Islet of Langerhans (tissue), 1 donor: ENCODE measurements around the gene KREMEN2.

Experiments used
- FAIRE-seq: peaks from one replicate; lab custom pipeline; 2011; peaks lifted over from hg19 to GRCh38; lab: Jason Lieb, UNC

KREMEN2 gene

GRCh38 chr16:2979669-2980226 is 15.7 kb downstream of the KREMEN2 start:
- FAIRE-seq = no peak

DNA sequence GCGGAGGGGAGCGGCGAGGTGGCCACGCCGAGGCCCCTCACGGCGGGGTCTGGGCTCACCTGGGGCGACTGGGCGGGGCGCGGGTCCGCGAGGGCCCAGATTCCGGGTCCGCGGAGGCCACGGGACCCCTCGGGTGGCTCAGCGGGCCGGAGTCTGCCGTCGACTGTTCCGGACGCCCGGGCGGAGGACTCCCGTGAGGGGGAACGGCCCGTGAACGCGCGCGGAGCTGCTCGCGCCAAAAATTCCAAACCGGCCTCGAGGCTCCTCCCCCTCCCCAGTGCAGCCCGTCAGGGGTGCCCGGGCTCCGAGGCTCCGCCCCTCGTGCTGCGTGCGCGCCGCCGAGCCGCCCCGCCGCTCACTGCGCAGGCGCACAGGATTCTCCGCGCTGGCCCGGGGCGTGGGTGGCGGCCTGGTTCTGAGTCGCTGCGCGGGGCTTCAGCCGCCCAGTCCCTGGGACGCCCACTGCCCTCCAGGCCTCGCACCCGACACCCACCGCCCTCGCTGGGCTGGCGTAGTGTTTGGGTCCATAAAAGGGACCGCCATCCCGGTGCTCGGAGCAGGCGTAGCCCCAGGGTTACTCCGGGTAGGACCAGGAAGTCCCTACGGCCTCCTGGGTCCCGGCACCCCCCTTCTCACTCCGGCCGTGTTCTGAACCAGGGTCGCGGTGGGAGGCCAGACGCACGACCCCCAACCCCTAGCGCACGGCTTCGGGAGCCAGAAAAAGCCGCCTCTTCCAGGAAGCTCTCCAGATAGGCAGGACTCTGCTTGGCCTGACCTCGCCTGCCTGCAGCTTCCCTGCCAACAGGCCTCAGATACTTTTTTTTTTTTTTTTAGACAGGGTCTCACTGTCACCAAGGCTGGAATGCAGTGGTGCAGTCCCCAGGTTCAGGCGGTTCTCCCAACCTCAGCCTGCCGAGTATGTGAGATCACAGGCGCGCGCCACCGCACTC is 16.4 kb downstream of the KREMEN2 start, which contains the start of gene PKMYT1:
TSS of gene PKMYT1 (minus strand) at position 220 of the 950 bp plus-strand sequence. CDS start 789 bp downstream, outside the sequence.
- no peak for FAIRE-seq

DNA sequence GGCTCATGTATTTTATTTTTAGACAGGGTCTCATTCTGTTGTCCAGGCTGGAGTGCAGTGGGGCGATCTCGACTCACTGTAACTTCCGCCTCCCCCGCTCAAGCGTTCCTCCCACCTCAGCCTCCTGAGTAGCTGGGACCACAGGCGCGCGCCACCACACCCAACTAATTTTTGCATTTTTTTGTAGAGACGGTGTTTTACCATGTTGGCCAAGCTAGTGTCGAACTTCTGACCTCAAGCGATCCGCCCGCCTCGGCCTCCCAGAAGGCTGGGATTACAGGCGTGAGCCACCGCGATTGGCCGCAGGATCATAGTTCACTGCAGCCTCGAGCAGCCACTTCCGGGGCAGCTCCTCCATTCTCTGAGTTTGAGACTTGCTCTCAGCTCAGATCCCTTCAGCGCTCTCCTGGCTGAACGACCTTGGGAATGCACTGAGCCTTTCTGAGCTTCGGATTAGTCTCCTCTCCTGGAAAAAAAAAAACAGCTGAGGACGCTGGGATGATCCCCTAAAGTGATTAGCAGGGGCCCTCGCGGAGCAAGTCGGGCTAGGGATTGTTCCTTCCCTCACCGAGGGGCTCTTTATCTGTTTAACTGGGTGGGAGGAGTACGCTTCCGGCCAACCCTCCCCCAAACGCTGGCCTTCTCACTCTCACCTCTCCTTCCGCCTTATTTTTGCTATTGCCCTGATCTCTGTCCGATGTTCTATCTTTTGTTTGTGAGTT is 17.3 kb downstream of the KREMEN2 start:
- no peak for FAIRE-seq

GRCh38 chr16:2981899-2982250 is 17.8 kb downstream of the KREMEN2 start:
- no peak for FAIRE-seq

DNA sequence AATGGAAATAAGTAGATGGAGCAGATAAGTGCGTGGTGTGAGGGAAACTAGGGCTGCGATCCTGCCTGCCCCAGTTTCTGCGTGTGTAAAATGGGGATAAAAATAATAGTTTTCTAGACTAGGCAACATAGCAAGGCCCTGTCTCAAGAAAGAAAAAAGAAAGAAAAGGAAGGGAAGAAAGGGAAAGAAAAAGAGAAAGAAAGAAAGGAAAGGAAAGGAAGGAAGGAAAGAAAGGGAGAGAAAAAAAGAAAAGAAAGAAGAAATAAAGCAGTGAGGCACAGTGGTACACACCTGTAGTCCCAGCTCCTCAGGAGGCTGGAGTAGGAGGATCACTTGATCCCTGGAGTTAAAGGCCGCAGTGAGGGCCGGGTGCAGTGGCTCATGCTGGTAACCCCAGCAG is 18.3 kb downstream of the KREMEN2 start:
- no peak for FAIRE-seq

GRCh38 chr16:2983706-2984136 is 19.6 kb downstream of the KREMEN2 start:
- FAIRE-seq = no peak

DNA sequence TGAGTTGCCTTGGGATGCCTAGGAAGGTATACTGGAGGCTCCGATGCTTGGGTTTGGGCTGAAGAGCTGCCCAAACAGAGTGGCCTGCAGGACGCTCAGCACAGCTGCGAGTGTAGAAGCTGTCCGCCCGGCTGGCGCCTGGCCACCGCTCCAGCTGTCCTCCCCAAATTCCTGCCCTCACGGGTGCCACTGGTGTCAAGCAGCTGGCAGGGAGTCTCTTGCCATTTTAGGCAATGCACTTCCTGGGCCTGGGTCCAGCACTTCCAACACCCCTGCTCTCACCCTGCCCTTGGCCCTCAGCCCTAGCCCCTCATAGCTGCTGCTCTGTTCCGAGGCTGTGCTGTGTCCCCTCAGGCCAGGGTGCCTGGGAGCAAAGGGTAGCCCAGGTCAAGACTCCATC is 21.4 kb downstream of the KREMEN2 start:
- no peak for FAIRE-seq

DNA sequence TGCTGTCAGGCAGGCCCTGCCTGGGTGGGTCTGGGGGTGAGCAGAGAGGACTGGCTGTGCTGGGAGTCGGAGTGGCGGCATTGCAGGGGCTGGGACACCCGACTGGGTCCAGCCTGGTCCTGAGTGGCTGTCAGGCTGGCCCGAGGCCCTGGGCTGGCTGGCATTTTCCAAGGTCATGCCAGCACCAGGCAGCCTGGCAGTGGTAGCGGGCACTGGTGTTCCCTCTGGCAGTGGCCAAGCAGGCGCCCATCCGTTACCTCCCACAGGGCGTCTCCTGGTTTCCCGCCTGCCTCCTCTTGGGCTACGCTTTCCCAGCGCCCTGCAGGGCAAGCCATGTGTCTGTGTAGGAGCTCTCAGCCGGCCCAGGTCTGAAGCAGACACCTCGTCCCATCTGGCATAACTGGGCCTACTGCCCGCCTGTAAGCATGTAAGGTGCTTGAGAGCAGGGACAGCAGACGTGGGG is 21.8 kb downstream of the KREMEN2 start:
- no peak for FAIRE-seq

DNA sequence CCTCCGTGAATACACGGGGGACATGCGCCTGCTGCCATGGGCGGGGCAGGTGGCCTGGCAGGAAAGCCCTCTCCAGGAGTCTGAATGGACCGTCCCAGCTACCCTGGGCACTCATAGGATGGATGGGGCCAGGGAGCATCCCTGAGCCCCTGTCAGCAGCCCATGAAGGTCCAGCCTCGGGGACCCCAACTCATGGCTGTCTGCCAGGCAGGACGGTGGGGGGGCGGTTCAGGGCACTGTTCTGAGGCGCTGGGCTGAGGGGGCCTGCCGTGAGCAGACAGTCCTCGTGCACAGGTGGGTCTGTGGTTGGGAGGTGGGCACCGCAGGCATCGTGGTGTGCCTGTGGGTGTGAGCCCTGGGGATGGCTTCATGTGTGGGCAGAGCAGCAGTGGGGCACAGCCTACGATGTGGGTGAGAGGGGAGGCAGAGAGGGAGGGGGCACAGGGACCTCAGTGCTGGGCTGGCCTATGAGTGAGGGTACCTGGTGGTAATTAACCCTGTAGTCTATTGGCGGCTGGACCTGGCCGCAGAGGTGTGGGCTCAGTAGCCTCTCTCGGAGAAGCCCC is 22.6 kb downstream of the KREMEN2 start:
- no peak for FAIRE-seq

DNA sequence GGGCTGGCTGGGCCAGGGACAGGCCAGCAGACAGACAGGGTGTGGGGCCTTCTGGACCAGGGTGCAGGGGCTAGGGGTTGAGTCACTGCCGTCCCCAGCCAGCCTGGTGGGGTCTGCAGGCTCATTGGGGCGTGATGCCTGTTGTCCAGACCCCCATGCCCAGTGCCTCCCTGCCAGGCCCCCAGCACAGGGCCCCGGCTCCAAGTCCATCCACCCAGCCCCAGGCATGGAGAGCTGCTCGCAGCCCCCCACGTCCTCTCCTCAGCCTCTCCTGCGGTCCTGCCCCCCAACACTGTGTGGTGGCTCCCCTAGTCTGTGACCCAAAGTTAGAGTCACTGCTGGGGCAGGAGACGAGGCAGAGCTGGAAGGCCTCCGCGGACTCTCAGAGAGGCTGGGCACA is 23.2 kb downstream of the KREMEN2 start:
- FAIRE-seq = no peak

DNA sequence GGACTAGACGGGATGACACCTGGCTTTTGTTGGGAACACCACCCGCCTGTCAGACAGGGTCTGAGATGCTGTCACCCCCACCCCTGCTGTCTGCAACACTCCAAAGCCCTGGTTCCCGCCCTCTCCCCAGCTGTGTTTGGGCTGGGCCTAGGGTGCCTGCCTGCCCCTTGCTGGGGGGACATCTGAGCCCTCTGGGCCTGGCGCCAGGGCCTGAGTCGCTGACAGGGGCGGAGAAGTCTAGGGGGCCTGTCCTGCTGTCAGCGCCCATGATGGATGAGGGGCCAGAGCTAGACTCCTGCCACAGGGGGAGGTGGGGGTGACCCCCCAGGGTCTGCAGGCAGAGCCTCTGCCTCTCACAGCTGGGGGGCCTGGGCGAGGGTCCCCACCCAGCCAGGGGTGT is 23.8 kb downstream of the KREMEN2 start:
- FAIRE-seq = no peak

- FAIRE-seq = no peak
These were observed 24.6 kb downstream of the KREMEN2 start for GRCh38 chr16:2988590-2989099.

GRCh38 chr16:2990891-2991290 is 26.8 kb downstream of the KREMEN2 start:
- no peak for FAIRE-seq

GRCh38 chr16:2991566-2992261 is 27.6 kb downstream of the KREMEN2 start:
- FAIRE-seq = no peak

DNA sequence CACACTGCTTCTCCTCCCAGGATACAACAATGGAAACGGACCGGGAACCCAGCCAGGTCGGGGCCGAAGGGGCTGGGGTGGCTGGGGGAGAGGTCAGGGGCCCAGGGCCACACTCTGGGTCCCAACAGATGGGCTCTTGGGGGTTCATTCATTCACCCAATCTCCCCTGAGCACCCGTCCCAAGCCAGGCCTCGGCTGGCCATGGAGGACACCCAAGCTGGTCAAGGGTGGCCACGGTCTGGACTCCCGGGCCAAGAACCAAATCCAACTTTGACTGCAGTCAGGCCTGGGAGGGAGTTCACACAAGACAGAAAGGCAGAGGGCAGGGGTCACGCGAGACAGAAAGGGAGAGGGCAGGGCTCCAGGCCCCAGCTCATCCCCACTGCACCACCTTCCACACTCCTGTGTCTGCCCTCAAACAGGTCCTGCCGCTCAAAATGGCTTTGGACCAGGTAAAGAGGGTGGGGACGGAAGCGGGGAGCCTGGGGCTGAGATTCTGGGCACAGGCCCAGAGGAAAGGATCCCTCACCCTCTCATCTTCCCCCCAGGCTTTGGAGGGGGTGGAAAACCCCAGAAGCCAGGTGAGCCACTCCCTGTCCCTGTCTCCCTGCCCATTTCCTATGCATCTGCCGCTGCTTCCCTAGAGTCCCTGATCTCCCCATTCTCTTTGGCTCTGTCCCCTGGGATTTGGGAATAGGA is 28.5 kb downstream of the KREMEN2 start:
- no peak for FAIRE-seq

GRCh38 chr16:2996298-2996697 is 32.2 kb downstream of the KREMEN2 start:
- FAIRE-seq = no peak

GRCh38 chr16:2999929-3000328 is 35.9 kb downstream of the KREMEN2 start:
- no peak for FAIRE-seq

DNA sequence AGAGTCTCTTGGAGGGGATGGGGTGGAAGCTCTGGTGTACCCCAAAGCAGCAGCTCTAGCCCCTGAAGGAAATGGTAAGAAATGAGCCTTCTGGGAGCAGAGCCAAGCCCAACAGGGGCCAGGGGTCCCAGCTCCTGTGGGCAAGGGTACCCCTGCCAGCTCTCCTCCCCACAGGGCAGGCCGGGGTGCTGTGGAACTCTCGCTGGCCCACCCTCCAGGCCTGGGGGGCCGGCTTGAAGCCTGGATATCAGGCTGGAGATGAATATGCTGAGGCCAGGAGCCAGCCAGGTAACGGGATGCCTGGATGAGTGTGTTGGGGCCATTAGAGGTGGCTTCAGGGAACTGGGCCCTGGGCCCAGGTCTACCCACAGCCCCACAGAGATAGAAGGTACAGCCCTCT is 36.5 kb downstream of the KREMEN2 start:
- FAIRE-seq = no peak

- FAIRE-seq = no peak
These were observed 37.2 kb downstream of the KREMEN2 start for GRCh38 chr16:3001316-3001715.

- peak; percentile 86 for FAIRE-seq
These were observed 39.7 kb downstream of the KREMEN2 start for GRCh38 chr16:3003582-3004270.
